K562 (cell line): Measurements from ENCODE around the gene SCPEP1. TPM values are rescaled to one million over a fixed set of nuclear protein-coding genes. Genes with fewer than 3 reads are reported as not detected.

ENCODE experiments used
- CCAR2 ChIP-seq: fragments of 200-400 bp; formaldehyde crosslinking; IDR thresholded peaks from 2 replicates; pipeline ENCODE4 v1.6.1; 2017; ENCODE audit warnings: mild to moderate bottlenecking, low read depth, low read length
- CCNT2 ChIP-seq: IDR thresholded peaks from 2 replicates; pipeline ENCODE4 v1.6.1; 2011; ENCODE audit warnings: borderline replicate concordance, low read depth, mild to moderate bottlenecking, moderate library complexity, mixed read lengths, low read length; ENCODE audit not compliant: insufficient read length; ENCODE audit errors: extremely low read depth
- CHD2 ChIP-seq: IDR thresholded peaks from 2 replicates; pipeline ENCODE4 v1.6.1; 2011; ENCODE audit warnings: low read depth, low read length
- GABPB1 ChIP-seq: sonication (generic); formaldehyde crosslinking; IDR thresholded peaks from 2 replicates; pipeline ENCODE4 v1.8.0; 2022; ENCODE audit warnings: mild to moderate bottlenecking, missing genetic modification reagents
- NR2C1 ChIP-seq, 2 experiments: fragments of 450-650 bp; IDR thresholded peaks; 2 replicates each; pipeline ENCODE4 v1.6.1; 2017; ENCODE audit warnings: mild to moderate bottlenecking in 2 of 2, antibody characterized with exemption in 1 of 2, inconsistent platforms in 1 of 2, missing compliant biosample characterization in 1 of 2, missing genetic modification characterization in 1 of 2
- NUFIP1 ChIP-seq: fragments of 450-650 bp; IDR thresholded peaks from 2 replicates; pipeline ENCODE4 v1.6.1; 2018; ENCODE audit not compliant: partially characterized antibody
- PRPF4 ChIP-seq: fragments of 200-400 bp; formaldehyde crosslinking; IDR thresholded peaks from one replicate; pipeline ENCODE4 v1.6.1; 2017; ENCODE audit warnings: low read length, low read depth, mild to moderate bottlenecking; ENCODE audit not compliant: insufficient read depth, poor library complexity, severe bottlenecking
- SP1 ChIP-seq: sonication (generic); formaldehyde crosslinking; IDR thresholded peaks from 2 replicates; pipeline ENCODE4 v1.8.1; 2022; ENCODE audit warnings: mild to moderate bottlenecking, missing genetic modification reagents
- STAT5B ChIP-seq: fragments of 250-450 bp; sonication (Bioruptor Pico); IDR thresholded peaks from 2 replicates; pipeline ENCODE4 v1.8.0; 2021; ENCODE audit warnings: mild to moderate bottlenecking, inconsistent platforms
- TBL1XR1 ChIP-seq, 2 experiments: IDR thresholded peaks; 2 replicates each; pipeline ENCODE4 v1.6.1; 2012; ENCODE audit warnings: improper control_type of control experiment in 2 of 2, low read length in 2 of 2, mild to moderate bottlenecking in 1 of 2
- TCF7 ChIP-seq: sonication (generic); IDR thresholded peaks from 2 replicates; pipeline ENCODE4 v1.6.1; 2016; ENCODE audit warnings: antibody characterized with exemption, borderline replicate concordance
- ZBED1 ChIP-seq: IDR thresholded peaks from 2 replicates; pipeline ENCODE4 v1.6.1; 2014
- ZKSCAN3 ChIP-seq: fragments of 250-450 bp; sonication (Bioruptor Pico); IDR thresholded peaks from 2 replicates; pipeline ENCODE4 v1.4.0; 2020
- ZNF561 ChIP-seq: fragments of 450-650 bp; formaldehyde crosslinking; conservative IDR thresholded peaks from 2 replicates; pipeline ENCODE4 v1.4.0; 2020; ENCODE audit warnings: mild to moderate bottlenecking, moderate library complexity
- polyA plus RNA-seq, 8 experiments: library from polyadenylated mRNA; depleted of rRNA in 4 of 8; stranded (reverse) in 5 of 8; unstranded in 3 of 8; fragments of >200 nt; fragmentation: Nextera tagmentation in 2 of 8; fragmentation: Illumina TruSeq in 1 of 8; extraction: Ambion mirVana in 2 of 8; extraction: Trizol in 1 of 8; gene quantifications; 2 replicates each; pipeline versions ENCODE4 v1.2.1 to v1.2.3, GENCODE V29; 2011 to 2014; ENCODE audit warnings: inconsistent platforms in 1 of 8, missing spikeins in 1 of 8
- total RNA-seq, 7 experiments: library from RNA; depleted of rRNA in 6 of 7; stranded (reverse); fragments of >200 nt in 6 of 7; fragmentation: Illumina TruSeq in 2 of 7; extraction: Trizol in 2 of 7; gene quantifications; 2 replicates each; pipeline versions ENCODE4 v1.2.1 to v1.2.3, GENCODE V29; 2011 to 2021; ENCODE audit warnings: low replicate concordance in 1 of 7
- TF ChIP-seq, protein P1 (sequence below): fragments of 250-450 bp; sonication (Bioruptor Pico); IDR thresholded peaks from 2 replicates; pipeline ENCODE4 v1.4.0; 2020; ENCODE audit warnings: borderline replicate concordance
- TF ChIP-seq, protein P2 (sequence below), 3 experiments: fragments of 200-800 bp in 1 of 3; fragments of 250-450 bp in 1 of 3; fragments of 450-650 bp in 1 of 3; sonication (Bioruptor Pico) in 1 of 3; sonication (Bioruptor generic) in 1 of 3; formaldehyde crosslinking in 1 of 3; IDR thresholded peaks; 2 replicates each; pipeline versions ENCODE4 v1.6.1 to v1.8.0; 2016 to 2022; ENCODE audit warnings: mild to moderate bottlenecking in 2 of 3, missing genetic modification characterization in 2 of 3, missing compliant biosample characterization in 1 of 3, moderate library complexity in 1 of 3
- TF ChIP-seq, protein P3 (sequence below): fragments of 250-450 bp; sonication (Bioruptor Pico); IDR thresholded peaks from 2 replicates; pipeline ENCODE4 v1.5.0; 2020; ENCODE audit warnings: mild to moderate bottlenecking, borderline replicate concordance

The SCPEP1 gene
- total and polyA plus RNA-seq, 9 of the 15 experiments (the other 6 are each of a cell fraction or from before 2014, with no cell fraction given) = 5.1 to 14.8 (median 7.2) TPM

DNA sequence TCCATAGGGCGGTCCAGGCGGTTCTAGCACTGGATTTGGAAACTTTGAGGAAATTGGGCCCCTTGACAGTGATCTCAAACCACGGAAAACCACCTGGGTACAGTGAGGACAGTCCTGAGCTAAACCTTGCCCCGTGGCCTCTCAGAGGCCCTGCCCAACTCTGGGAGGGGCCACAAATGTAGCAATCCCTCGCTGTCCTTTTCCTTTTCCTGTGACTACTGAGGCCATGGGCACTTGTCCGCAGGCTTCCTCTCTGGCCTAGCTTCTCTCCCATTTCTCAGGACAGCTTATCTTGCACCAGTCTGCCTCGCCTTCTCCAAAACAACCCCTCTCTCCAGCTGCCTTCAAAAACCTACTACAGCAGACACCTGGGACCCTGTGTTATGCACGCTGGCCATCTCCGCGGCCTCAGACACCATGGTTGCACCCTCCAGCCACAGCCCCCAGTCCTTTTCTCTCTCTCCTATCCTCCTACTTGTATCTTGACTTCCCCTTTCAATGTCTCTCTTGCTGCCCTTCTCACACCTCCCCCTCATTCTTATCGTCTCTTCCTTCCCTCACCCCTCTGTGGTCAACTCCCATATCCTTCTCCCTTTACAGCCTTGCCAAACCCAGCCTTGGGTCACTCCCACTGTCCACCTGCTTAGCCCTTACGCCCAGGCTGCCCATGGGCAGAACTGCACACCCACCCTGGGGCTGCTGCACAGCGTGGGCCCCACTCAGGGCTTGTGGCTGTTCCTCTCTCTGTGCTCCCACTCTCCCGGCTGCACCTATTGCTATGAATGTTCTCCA lies 7.6 kb downstream of the SCPEP1 start (continued):
- TF ChIP-seq, protein P1, sequence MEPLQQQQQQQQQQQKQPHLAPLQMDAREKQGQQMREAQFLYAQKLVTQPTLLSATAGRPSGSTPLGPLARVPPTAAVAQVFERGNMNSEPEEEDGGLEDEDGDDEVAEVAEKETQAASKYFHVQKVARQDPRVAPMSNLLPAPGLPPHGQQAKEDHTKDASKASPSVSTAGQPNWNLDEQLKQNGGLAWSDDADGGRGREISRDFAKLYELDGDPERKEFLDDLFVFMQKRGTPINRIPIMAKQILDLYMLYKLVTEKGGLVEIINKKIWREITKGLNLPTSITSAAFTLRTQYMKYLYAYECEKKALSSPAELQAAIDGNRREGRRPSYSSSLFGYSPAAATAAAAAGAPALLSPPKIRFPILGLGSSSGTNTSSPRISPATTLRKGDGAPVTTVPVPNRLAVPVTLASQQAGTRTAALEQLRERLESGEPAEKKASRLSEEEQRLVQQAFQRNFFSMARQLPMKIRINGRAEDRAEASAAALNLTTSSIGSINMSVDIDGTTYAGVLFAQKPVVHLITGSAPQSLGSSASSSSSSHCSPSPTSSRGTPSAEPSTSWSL (CRISPR knock-in tag) = no peak
- TF ChIP-seq CHD2 (no peak), ZNF561 (no peak), NR2C1 (IDR thresholded peaks at IDR 0.05) (no peak), NR2C1 (tag; IDR thresholded peaks at IDR 0.05) (peak; percentile 29; the same call in 1 of the 2 replicates), SP1 (CRISPR knock-in tag) (peak; percentile 41; the same call in 1 of the 2 replicates), STAT5B (no peak), TCF7 (no peak), ZBED1 (no peak), CCAR2 (no peak), GABPB1 (CRISPR knock-in tag) (no peak), TBL1XR1 (IDR thresholded peaks at IDR 0.05; ENCODE audit: low read length in 2 of 2) (peak; percentile 20 to 85; a peak in 2 of 4 replicates), ZKSCAN3 (CRISPR knock-in tag) (no peak), CCNT2 (peak; percentile 2), PRPF4 (no peak), NUFIP1 (peak; percentile 33)
- TF ChIP-seq, protein P2, sequence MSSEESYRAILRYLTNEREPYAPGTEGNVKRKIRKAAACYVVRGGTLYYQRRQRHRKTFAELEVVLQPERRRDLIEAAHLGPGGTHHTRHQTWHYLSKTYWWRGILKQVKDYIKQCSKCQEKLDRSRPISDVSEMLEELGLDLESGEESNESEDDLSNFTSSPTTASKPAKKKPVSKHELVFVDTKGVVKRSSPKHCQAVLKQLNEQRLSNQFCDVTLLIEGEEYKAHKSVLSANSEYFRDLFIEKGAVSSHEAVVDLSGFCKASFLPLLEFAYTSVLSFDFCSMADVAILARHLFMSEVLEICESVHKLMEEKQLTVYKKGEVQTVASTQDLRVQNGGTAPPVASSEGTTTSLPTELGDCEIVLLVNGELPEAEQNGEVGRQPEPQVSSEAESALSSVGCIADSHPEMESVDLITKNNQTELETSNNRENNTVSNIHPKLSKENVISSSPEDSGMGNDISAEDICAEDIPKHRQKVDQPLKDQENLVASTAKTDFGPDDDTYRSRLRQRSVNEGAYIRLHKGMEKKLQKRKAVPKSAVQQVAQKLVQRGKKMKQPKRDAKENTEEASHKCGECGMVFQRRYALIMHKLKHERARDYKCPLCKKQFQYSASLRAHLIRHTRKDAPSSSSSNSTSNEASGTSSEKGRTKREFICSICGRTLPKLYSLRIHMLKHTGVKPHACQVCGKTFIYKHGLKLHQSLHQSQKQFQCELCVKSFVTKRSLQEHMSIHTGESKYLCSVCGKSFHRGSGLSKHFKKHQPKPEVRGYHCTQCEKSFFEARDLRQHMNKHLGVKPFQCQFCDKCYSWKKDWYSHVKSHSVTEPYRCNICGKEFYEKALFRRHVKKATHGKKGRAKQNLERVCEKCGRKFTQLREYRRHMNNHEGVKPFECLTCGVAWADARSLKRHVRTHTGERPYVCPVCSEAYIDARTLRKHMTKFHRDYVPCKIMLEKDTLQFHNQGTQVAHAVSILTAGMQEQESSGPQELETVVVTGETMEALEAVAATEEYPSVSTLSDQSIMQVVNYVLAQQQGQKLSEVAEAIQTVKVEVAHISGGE (CRISPR knock-in tag; IDR thresholded peaks at IDR 0.05) = no peak
- TF ChIP-seq, protein P3, sequence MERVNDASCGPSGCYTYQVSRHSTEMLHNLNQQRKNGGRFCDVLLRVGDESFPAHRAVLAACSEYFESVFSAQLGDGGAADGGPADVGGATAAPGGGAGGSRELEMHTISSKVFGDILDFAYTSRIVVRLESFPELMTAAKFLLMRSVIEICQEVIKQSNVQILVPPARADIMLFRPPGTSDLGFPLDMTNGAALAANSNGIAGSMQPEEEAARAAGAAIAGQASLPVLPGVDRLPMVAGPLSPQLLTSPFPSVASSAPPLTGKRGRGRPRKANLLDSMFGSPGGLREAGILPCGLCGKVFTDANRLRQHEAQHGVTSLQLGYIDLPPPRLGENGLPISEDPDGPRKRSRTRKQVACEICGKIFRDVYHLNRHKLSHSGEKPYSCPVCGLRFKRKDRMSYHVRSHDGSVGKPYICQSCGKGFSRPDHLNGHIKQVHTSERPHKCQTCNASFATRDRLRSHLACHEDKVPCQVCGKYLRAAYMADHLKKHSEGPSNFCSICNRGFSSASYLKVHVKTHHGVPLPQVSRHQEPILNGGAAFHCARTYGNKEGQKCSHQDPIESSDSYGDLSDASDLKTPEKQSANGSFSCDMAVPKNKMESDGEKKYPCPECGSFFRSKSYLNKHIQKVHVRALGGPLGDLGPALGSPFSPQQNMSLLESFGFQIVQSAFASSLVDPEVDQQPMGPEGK (CRISPR knock-in tag) = no peak
